Upper lobe of left lung (tissue), 6 donors: ENCODE results near the gene ZNF445. TPM values are rescaled to one million over a fixed set of nuclear protein-coding genes. Genes with fewer than 3 reads are reported as not detected.
"Not testable (repeated sequence)": the region's sequence is repeated elsewhere in the genome, so short reads cannot be mapped to it uniquely, and the experiment has no call there.

ENCODE experiments used
- ATAC-seq, 2 donors: fragments of 200-7000 bp; cut with Tn5 transposase; one replicate each; pipeline ENCODE4 v1.9.1; 2022; ENCODE audit warnings: mild to moderate bottlenecking in 2 of 2, moderate library complexity in 2 of 2; ENCODE audit not compliant: low FRiP score in 2 of 2
- DNase-seq, 2 donors: peaks; one replicate each; pipeline ENCODE4 v3.0.0-alpha.2; 2019 to 2020
- H3K27ac ChIP-seq, 4 donors: fragments of 200-600 bp; sonication (generic); one replicate each; pipeline ENCODE4 v1.5.1; 2016 to 2019
- H3K27me3 ChIP-seq, 4 donors: fragments of 200-600 bp; sonication (generic); one replicate each; pipeline ENCODE4 v1.5.1; 2017 to 2019
- H3K36me3 ChIP-seq, 4 donors: fragments of 200-600 bp; sonication (generic); one replicate each; pipeline ENCODE4 v1.5.1; 2016 to 2019
- H3K4me1 ChIP-seq, 4 donors: fragments of 200-600 bp; sonication (generic); one replicate each; pipeline ENCODE4 v1.5.1; 2018 to 2019
- H3K4me3 ChIP-seq, 4 donors: fragments of 200-600 bp; sonication (generic); one replicate each; pipeline ENCODE4 v1.5.1; 2017 to 2019; ENCODE audit warnings: mild to moderate bottlenecking in 2 of 4, moderate library complexity in 1 of 4
- H3K9me3 ChIP-seq, 4 donors: fragments of 200-600 bp; sonication (generic); one replicate each; pipeline ENCODE4 v1.5.1; 2018 to 2019
- CTCF ChIP-seq, 6 experiments: fragments of 450-650 bp in 4 of 6; fragments of 200-600 bp in 2 of 6; sonication (generic) in 2 of 6; IDR thresholded peaks; one replicate each; pipeline ENCODE4 v1.5.1; 2016 to 2019; ENCODE audit warnings: antibody characterized with exemption in 6 of 6
- EP300 ChIP-seq, 4 donors: sonication (generic); formaldehyde crosslinking; IDR thresholded peaks; one replicate each; pipeline ENCODE4 v1.5.1; 2017; ENCODE audit warnings: antibody characterized with exemption in 4 of 4, control low read depth in 2 of 4
- POLR2A ChIP-seq, 4 donors: fragments of 450-650 bp; IDR thresholded peaks; one replicate each; pipeline ENCODE4 v1.5.1; 2016 to 2017; ENCODE audit warnings: antibody characterized with exemption in 4 of 4, mild to moderate bottlenecking in 2 of 4
- POLR2AphosphoS5 ChIP-seq, 2 donors: sonication (generic); formaldehyde crosslinking; IDR thresholded peaks; one replicate each; pipeline ENCODE4 v1.5.1; 2017; ENCODE audit warnings: antibody characterized with exemption in 2 of 2
- WGBS, 2 donors: methylation state at CpG; one replicate each; pipeline ENCODE4 v1.1.5; 2017 to 2018; 5-methylcytosine and 5-hydroxymethylcytosine counted together
- total RNA-seq, 6 donors: library from RNA; depleted of rRNA in 4 of 6; stranded (reverse); fragments of >200 nt in 4 of 6; gene quantifications; one replicate each; pipeline versions ENCODE4 v1.1.0 to v1.2.1, GENCODE V29; 2016 to 2021
- donor health status: DM: no; HTN: no; CAD: no; lungs with moderate emphysema.
- donor health status: DM: no; HTN: yes; CAD: no; lungs with severe emphysema.

ZNF445 gene
- total RNA-seq, 6 donors from 2014 or later, result 6.7 to 20.0 (median 12.9) TPM

- H3K4me1 ChIP-seq, result no peaks in the 10 kb centered on the region
- peak in 1 of 2 donors; percentile 12 for DNase-seq
- TF ChIP-seq POLR2AphosphoS5 (IDR thresholded peaks at IDR 0.05), result no peak
- no peak for TF ChIP-seq EP300 (IDR thresholded peaks at IDR 0.05)
- TF ChIP-seq POLR2A (IDR thresholded peaks at IDR 0.05), result no peak
- no peak for TF ChIP-seq CTCF (IDR thresholded peaks at IDR 0.05)
- H3K27ac ChIP-seq, result no peak overlapping the region
- H3K27me3 ChIP-seq, result no peaks in the 10 kb centered on the region
- H3K4me3 ChIP-seq, result no peak overlapping the region
- ATAC-seq, result no peak
- H3K36me3 ChIP-seq, result no peaks in the 10 kb centered on the region
- WGBS, 2 donors, result 33 to 78% methylated on average over 3 to 11 of the region's 11 CpGs
- no peaks in the 10 kb centered on the region for H3K9me3 ChIP-seq
Observed at GRCh38 chr3:44419116-44419922, 58.2 kb downstream of the ZNF445 start.

GRCh38 chr3:44418549-44418948, 58.9 kb downstream of the ZNF445 start:
- DNase-seq (peak in 1 of 2 donors; percentile 6), ATAC-seq (no peak)
- H3K9me3 ChIP-seq, result no peaks in the 10 kb centered on the region
- H3K27ac ChIP-seq, result no peak overlapping the region
- TF ChIP-seq CTCF (IDR thresholded peaks at IDR 0.05), result peak in 1 of 6 experiments; percentile 11
- no peak for TF ChIP-seq POLR2A (IDR thresholded peaks at IDR 0.05)
- H3K36me3 ChIP-seq, result no peaks in the 10 kb centered on the region
- no peaks in the 10 kb centered on the region for H3K4me1 ChIP-seq
- WGBS, 2 donors, result 74 to 78% methylated on average over 2 of the region's 2 CpGs
- H3K27me3 ChIP-seq, result no peaks in the 10 kb centered on the region
- H3K4me3 ChIP-seq, result no peak overlapping the region

DNA sequence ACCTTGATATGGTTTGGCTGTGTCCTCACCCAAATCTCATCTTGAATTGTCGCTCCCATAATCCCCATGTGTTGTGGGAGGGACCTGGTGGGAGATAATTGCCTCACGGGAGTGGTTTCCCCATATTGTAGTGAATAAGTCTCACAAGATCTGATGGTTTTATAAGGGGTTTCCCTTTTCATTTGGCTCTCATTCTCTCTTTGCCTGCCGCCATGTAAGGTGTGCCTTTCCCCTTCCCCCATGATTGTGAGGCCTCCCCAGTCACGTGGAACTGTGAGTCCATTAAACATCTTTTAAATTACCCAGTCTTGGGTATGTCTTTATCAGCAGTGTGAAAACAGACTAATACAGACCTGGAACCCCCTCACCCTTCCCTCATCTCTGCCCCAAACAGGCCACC, 59.4 kb downstream of the ZNF445 start:
- H3K4me3 ChIP-seq, H3K27me3 ChIP-seq, H3K4me1 ChIP-seq, H3K9me3 ChIP-seq, ATAC-seq, H3K27ac ChIP-seq, H3K36me3 ChIP-seq, DNase-seq: not testable (repeated sequence)
- 89 to 91% methylated on average over 4 of the region's 4 CpGs for WGBS, 2 donors

GRCh38 chr3:44416031-44417030, 61.1 kb downstream of the ZNF445 start:
- DNase-seq, result no peak
- no peak overlapping the region for H3K27ac ChIP-seq
- no peaks in the 10 kb centered on the region for H3K4me1 ChIP-seq
- no peaks in the 10 kb centered on the region for H3K36me3 ChIP-seq
- TF ChIP-seq CTCF (IDR thresholded peaks at IDR 0.05) (no peak), POLR2AphosphoS5 (IDR thresholded peaks at IDR 0.05) (no peak), POLR2A (IDR thresholded peaks at IDR 0.05) (no peak)
- H3K4me3 ChIP-seq, result no peak overlapping the region
- WGBS, 2 donors, result 93% methylated on average over 7 to 11 of the region's 11 CpGs
- no peak for ATAC-seq
- no peaks in the 10 kb centered on the region for H3K27me3 ChIP-seq
- no peaks in the 10 kb centered on the region for H3K9me3 ChIP-seq

GRCh38 chr3:44415421-44415820, 62.0 kb downstream of the ZNF445 start:
- H3K9me3 ChIP-seq, result no peaks in the 10 kb centered on the region
- no peak overlapping the region for H3K27ac ChIP-seq
- H3K27me3 ChIP-seq, result no peaks in the 10 kb centered on the region
- DNase-seq, result no peak
- no peaks in the 10 kb centered on the region for H3K36me3 ChIP-seq
- H3K4me1 ChIP-seq, result no peaks in the 10 kb centered on the region
- 85 to 95% methylated on average over 11 of the region's 11 CpGs for WGBS, 2 donors
- H3K4me3 ChIP-seq, result no peak overlapping the region
- TF ChIP-seq EP300 (IDR thresholded peaks at IDR 0.05) (no peak), POLR2AphosphoS5 (IDR thresholded peaks at IDR 0.05) (no peak), CTCF (IDR thresholded peaks at IDR 0.05) (no peak), POLR2A (IDR thresholded peaks at IDR 0.05) (no peak)
- no peak for ATAC-seq
